ENCODE data around the gene PGPEP1. TPM values are rescaled to one million over a fixed set of nuclear protein-coding genes. Genes with fewer than 3 reads are reported as not detected.
A peak's percentile ranks its signal among the peaks of the same experiment; 100 is the strongest.

Gene PGPEP1
- polyA plus RNA-seq, 3 donors, result 10.3 to 25.1 (median 10.3) TPM

DNA sequence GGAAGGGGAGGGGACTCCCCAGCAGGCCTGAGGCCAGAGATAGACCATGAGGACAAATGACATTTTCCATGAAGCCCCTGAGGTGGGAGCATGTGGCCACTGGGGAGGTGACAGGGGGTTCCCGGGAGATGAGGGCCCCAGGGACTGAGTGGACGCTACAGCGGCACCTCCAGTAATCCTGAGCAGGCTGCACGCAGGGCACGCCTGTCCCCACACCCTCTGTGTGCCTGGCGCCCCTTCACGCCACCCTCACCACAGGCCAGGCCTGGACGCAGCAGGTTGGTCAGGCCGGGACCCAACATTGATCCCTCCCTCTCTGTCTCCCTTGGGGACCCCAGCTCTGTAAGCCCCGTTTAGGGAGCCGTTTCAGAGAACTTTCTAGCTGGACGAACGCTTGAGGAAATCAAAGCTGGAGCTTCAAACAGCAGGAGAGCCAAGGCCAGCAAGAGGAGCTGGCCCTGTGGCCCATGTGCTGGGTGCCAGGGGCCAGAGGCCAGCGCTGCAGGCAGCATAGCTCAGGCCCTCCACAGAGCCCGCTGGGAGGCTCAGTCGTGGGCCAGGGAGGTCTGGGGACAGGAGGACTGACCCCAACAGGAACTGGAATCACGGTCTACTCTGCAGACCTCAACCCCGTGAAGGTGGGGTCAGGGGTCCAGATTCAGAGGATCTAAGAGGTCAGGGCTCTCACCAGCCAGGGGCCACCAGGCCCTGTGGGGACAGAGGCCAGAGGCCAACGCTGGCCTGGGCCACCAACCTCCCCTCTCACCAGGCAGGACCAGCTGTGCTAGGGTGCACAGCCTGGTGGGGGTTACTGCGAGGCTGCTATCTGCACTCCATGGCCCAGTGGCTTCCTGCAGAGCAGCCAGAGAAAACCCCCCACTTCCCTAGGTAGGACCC, 32.1 kb upstream of the PGPEP1 start:
- H3K9ac ChIP-seq (ENCODE audit: insufficient read depth, low read length, poor library complexity, severe bottlenecking), result no peak overlapping the region
- H3K27ac Mint-ChIP-seq, result peak overlapping the region in 1 of 7 donors; percentile 32
- H3K4me1 Mint-ChIP-seq, result peaks cover 25% of the 10 kb centered on the region
- 94% methylated on average over 19 of the region's 20 CpGs for WGBS (ENCODE audit: insufficient coverage)
- H3K4me2 ChIP-seq (replicated peaks; ENCODE audit: extremely low read depth, low read length, poor library complexity, severe bottlenecking), result no peak overlapping the region
- H3K27me3 Mint-ChIP-seq (ENCODE audit: low read depth in 3 of 3), result no peaks in the 10 kb centered on the region
- no peak overlapping the region for H3K4me3 Mint-ChIP-seq
- peaks cover 23 to 28% of the 10 kb centered on the region in 2 donors for H3K4me1 ChIP-seq (ENCODE audit: control insufficient read depth in 1 of 2, insufficient read depth in 2 of 2, low read length in 2 of 2)
- H3K9me3 ChIP-seq (replicated peaks in 1 of 2; ENCODE audit: control insufficient read depth in 1 of 2, insufficient read depth in 1 of 2, low read length in 2 of 2), result no peaks in the 10 kb centered on the region
- no peak overlapping the region for H3K27ac ChIP-seq (ENCODE audit: low read depth in 1 of 2, low read length in 2 of 2)
- peaks cover 44 to 70% of the 10 kb centered on the region in 2 donors for H3K36me3 ChIP-seq (replicated peaks in 1 of 2; ENCODE audit: control insufficient read depth in 1 of 2, insufficient read depth in 2 of 2, low read length in 2 of 2)
- no peak overlapping the region for H2AFZ ChIP-seq (ENCODE audit: insufficient read depth, low read depth, low read length, poor library complexity, severe bottlenecking)
- intact Hi-C loops (cut with micrococcal nuclease), result no loop called here
- no peaks in the 10 kb centered on the region for H4K20me1 ChIP-seq (ENCODE audit: insufficient read depth, low read length)
- H3K79me2 ChIP-seq (ENCODE audit: insufficient read depth, low read length), result peaks cover 11% of the 10 kb centered on the region
- DNase-seq, result no peak
- TF ChIP-seq, protein P1, sequence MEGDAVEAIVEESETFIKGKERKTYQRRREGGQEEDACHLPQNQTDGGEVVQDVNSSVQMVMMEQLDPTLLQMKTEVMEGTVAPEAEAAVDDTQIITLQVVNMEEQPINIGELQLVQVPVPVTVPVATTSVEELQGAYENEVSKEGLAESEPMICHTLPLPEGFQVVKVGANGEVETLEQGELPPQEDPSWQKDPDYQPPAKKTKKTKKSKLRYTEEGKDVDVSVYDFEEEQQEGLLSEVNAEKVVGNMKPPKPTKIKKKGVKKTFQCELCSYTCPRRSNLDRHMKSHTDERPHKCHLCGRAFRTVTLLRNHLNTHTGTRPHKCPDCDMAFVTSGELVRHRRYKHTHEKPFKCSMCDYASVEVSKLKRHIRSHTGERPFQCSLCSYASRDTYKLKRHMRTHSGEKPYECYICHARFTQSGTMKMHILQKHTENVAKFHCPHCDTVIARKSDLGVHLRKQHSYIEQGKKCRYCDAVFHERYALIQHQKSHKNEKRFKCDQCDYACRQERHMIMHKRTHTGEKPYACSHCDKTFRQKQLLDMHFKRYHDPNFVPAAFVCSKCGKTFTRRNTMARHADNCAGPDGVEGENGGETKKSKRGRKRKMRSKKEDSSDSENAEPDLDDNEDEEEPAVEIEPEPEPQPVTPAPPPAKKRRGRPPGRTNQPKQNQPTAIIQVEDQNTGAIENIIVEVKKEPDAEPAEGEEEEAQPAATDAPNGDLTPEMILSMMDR (IDR thresholded peaks at IDR 0.05), result no peak
- no peaks in the 10 kb centered on the region for H3K27me3 ChIP-seq (ENCODE audit: control insufficient read depth in 2 of 2, insufficient read depth in 2 of 2, low read length in 2 of 2)
- peaks cover 37 to 55% of the 10 kb centered on the region in 2 donors for H3K36me3 Mint-ChIP-seq
- H3K9me3 Mint-ChIP-seq, result peaks cover 0 to 3% (median 0%) of the 10 kb centered on the region in 7 donors
- no peak overlapping the region for H3K4me3 ChIP-seq (replicated peaks in 1 of 3; ENCODE audit: low read depth in 2 of 3, low read length in 3 of 3)

DNA sequence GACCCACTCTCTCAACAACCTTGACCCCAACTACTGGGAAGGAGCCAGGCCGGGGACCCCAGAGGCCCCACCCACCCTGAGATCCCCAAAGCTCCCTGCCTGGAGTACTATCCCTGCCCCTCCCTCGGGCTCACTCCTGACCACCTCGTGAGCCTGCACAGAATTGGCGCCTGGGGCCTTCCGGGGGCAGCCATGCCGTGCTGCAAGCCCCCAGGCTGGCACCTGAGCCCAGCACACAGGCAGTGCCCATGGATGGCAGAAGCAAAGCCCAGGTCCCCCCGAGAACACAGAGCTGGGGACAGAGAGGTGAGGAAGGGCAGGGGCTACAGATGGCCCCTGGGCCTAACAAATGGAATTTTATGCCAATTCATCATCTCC, 31.5 kb upstream of the PGPEP1 start:
- H4K20me1 ChIP-seq (ENCODE audit: insufficient read depth, low read length), result no peaks in the 10 kb centered on the region
- no peaks in the 10 kb centered on the region for H3K27me3 ChIP-seq (ENCODE audit: control insufficient read depth in 2 of 2, insufficient read depth in 2 of 2, low read length in 2 of 2)
- peaks cover 17 to 21% of the 10 kb centered on the region in 2 donors for H3K4me1 ChIP-seq (ENCODE audit: control insufficient read depth in 1 of 2, insufficient read depth in 2 of 2, low read length in 2 of 2)
- DNase-seq, result no peak
- no peaks in the 10 kb centered on the region for H3K9me3 Mint-ChIP-seq
- no peaks in the 10 kb centered on the region for H3K27me3 Mint-ChIP-seq (ENCODE audit: low read depth in 3 of 3)
- H3K4me3 ChIP-seq (replicated peaks in 1 of 3; ENCODE audit: low read depth in 2 of 3, low read length in 3 of 3), result no peak overlapping the region
- TF ChIP-seq, protein P1 (IDR thresholded peaks at IDR 0.05), result no peak
- H3K79me2 ChIP-seq (ENCODE audit: insufficient read depth, low read length), result peaks cover 18% of the 10 kb centered on the region
- intact Hi-C loops (cut with micrococcal nuclease), result no loop called here
- H3K4me2 ChIP-seq (replicated peaks; ENCODE audit: extremely low read depth, low read length, poor library complexity, severe bottlenecking), result no peak overlapping the region
- WGBS (ENCODE audit: insufficient coverage), result 96% methylated on average over 5 of the region's 7 CpGs
- peaks cover 46 to 77% of the 10 kb centered on the region in 2 donors for H3K36me3 ChIP-seq (replicated peaks in 1 of 2; ENCODE audit: control insufficient read depth in 1 of 2, insufficient read depth in 2 of 2, low read length in 2 of 2)
- H3K9me3 ChIP-seq (replicated peaks in 1 of 2; ENCODE audit: control insufficient read depth in 1 of 2, insufficient read depth in 1 of 2, low read length in 2 of 2), result no peaks in the 10 kb centered on the region
- no peak overlapping the region for H3K27ac ChIP-seq (ENCODE audit: low read depth in 1 of 2, low read length in 2 of 2)
- H3K27ac Mint-ChIP-seq, result peak overlapping the region in 1 of 7 donors; percentile 75
- peaks cover 18% of the 10 kb centered on the region for H3K4me1 Mint-ChIP-seq
- no peak overlapping the region for H3K9ac ChIP-seq (ENCODE audit: insufficient read depth, low read length, poor library complexity, severe bottlenecking)
- H3K4me3 Mint-ChIP-seq, result no peak overlapping the region
- H2AFZ ChIP-seq (ENCODE audit: insufficient read depth, low read depth, low read length, poor library complexity, severe bottlenecking), result no peak overlapping the region
- peaks cover 42 to 62% of the 10 kb centered on the region in 2 donors for H3K36me3 Mint-ChIP-seq

Data from CD14-positive monocyte (primary cell).